Left lung (tissue), 10 donors: Measurements from ENCODE around the gene ASMT. TPM values are rescaled to one million over a fixed set of nuclear protein-coding genes. Genes with fewer than 3 reads are reported as not detected.
"Not testable (repeated sequence)": the region's sequence is repeated elsewhere in the genome, so short reads cannot be mapped to it uniquely, and the experiment has no call there.

Experiments
- ATAC-seq: fragments of 200-7000 bp; cut with Tn5 transposase; one replicate; pipeline ENCODE4 v1.9.1; 2020; ENCODE audit warnings: moderate library complexity
- DNase-seq, 4 donors: peaks; one replicate each; pipeline ENCODE4 v3.0.0-alpha.2; 2013 to 2020
- H3K27ac ChIP-seq, 2 donors: fragments of 200-600 bp; sonication (generic) in 1 of 2; one replicate each; pipeline versions ENCODE4 v1.5.0 to v1.8.0; 2020 to 2021
- H3K27me3 ChIP-seq, 2 donors: fragments of 200-600 bp; sonication (generic) in 1 of 2; one replicate each; pipeline versions ENCODE4 v1.5.0 to v1.8.0; 2020 to 2021
- H3K36me3 ChIP-seq, 2 donors: fragments of 200-600 bp; sonication (generic) in 1 of 2; one replicate each; pipeline versions ENCODE4 v1.5.0 to v1.8.0; 2020 to 2021
- H3K4me1 ChIP-seq, 2 donors: fragments of 200-600 bp; one replicate each; pipeline ENCODE4 v1.8.0; 2021
- H3K4me3 ChIP-seq, 2 donors: fragments of 200-600 bp; sonication (generic) in 1 of 2; one replicate each; pipeline versions ENCODE4 v1.5.0 to v1.8.0; 2020 to 2021; ENCODE audit warnings: mild to moderate bottlenecking in 1 of 2
- H3K9me3 ChIP-seq, 2 donors: fragments of 200-600 bp; sonication (generic) in 1 of 2; one replicate each; pipeline versions ENCODE4 v1.5.0 to v1.8.0; 2020 to 2021
- intact Hi-C, 2 donors: fragments of 100-400 bp; cut with DNase I; formaldehyde crosslinking; loops; one replicate each; pipeline versions ENCODE4 v1.11.2 to v1.14.2; 2022
- polyA plus RNA-seq, 6 donors: library from polyadenylated mRNA; unstranded; fragments of 120-200 nt; gene quantifications; one replicate each; pipeline ENCODE4 v1.2.1, GENCODE V29; 2013; ENCODE audit not compliant: insufficient read length in 6 of 6
- total RNA-seq, 2 donors: library from RNA; stranded (reverse); fragmentation: NEBNext Ultra II Directional; extraction: Animal tissue kit (Norgen Biotek cat#: 25700); gene quantifications; one replicate each; pipeline ENCODE4 v1.2.1, GENCODE V29; 2021
- TF ChIP-seq, protein P1 (sequence below), 2 donors: fragments of 200-600 bp; sonication (generic) in 1 of 2; IDR thresholded peaks; one replicate each; pipeline versions ENCODE4 v1.5.0 to v1.8.0; 2021; ENCODE audit warnings: antibody characterized with exemption in 2 of 2
- donor health status: DM: no; HTN: yes; CAD: no.
- donor health status: DM: no; HTN: no; CAD: no.

The ASMT gene
- total and polyA plus RNA-seq, 8 donors = 0.13 to 0.61 (median 0.38) TPM; not detected in 2

DNA sequence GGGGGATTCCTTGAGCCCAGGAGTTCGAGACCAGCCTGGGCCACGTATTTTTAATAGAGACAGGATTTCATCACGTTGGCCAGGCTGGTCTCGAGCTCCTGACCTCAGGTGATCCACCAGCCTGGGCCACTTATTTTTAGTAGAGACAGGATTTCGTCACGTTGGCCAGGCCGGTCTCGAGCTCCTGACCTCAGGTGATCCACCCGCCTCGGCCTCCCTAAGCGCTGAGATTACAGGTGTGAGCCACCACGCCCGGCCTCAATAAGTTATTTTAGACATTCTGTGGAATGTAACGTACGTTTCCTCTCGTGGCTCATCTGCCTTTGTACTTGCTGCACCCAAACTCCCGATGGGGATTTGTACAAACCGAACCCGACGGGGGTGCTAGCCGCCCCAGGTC lies 8.8 kb downstream of the ASMT start:
- TF ChIP-seq, protein P1, sequence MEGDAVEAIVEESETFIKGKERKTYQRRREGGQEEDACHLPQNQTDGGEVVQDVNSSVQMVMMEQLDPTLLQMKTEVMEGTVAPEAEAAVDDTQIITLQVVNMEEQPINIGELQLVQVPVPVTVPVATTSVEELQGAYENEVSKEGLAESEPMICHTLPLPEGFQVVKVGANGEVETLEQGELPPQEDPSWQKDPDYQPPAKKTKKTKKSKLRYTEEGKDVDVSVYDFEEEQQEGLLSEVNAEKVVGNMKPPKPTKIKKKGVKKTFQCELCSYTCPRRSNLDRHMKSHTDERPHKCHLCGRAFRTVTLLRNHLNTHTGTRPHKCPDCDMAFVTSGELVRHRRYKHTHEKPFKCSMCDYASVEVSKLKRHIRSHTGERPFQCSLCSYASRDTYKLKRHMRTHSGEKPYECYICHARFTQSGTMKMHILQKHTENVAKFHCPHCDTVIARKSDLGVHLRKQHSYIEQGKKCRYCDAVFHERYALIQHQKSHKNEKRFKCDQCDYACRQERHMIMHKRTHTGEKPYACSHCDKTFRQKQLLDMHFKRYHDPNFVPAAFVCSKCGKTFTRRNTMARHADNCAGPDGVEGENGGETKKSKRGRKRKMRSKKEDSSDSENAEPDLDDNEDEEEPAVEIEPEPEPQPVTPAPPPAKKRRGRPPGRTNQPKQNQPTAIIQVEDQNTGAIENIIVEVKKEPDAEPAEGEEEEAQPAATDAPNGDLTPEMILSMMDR (IDR thresholded peaks at IDR 0.05) = no peak
- DNase-seq = no peak

DNA sequence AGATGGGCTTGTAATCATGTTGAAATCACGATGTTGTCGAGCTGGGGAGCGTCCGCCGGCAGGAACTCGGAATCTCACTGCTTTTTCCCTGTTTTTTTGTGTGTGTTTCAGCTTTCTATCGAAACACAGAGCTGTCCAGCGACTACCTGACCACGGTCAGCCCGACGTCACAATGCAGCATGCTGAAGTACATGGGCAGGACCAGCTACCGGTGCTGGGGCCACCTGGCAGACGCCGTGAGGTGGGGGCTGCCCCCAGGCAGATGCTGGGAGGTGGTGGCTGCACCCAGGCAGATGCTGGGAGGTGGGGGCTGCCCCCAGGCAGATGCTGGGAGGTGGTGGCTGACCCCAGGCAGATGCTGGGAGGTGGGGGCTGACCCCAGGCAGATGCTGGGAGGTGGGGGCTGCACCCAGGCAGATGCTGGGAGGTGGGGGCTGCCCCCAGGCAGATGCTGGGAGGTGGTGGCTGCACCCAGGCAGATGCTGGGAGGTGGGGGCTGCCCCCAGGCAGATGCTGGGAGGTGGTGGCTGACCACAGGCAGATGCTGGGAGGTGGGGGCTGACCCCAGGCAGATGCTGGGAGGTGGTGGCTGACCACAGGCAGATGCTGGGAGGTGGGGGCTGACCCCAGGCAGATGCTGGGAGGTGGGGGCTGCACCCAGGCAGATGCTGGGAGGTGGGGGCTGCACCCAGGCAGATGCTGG lies 9.4 kb downstream of the ASMT start:
- intact Hi-C loops, H3K9me3 ChIP-seq, H3K36me3 ChIP-seq, H3K27me3 ChIP-seq, H3K27ac ChIP-seq, H3K4me3 ChIP-seq, DNase-seq, H3K4me1 ChIP-seq, ATAC-seq: not testable (repeated sequence)

More for the DNA sequence above, 8.8 kb downstream of the ASMT start:
- Histone ChIP-seq H3K9me3 (no peaks in the 10 kb centered on the region), H3K36me3 (no peaks in the 10 kb centered on the region), H3K27me3 (no peaks in the 10 kb centered on the region), H3K27ac (no peak overlapping the region), H3K4me1 (peaks cover 0 to 9% of the 10 kb centered on the region in 2 donors), H3K4me3 (no peak overlapping the region)
- intact Hi-C loops = no loop called here
- ATAC-seq = no peak

DNA sequence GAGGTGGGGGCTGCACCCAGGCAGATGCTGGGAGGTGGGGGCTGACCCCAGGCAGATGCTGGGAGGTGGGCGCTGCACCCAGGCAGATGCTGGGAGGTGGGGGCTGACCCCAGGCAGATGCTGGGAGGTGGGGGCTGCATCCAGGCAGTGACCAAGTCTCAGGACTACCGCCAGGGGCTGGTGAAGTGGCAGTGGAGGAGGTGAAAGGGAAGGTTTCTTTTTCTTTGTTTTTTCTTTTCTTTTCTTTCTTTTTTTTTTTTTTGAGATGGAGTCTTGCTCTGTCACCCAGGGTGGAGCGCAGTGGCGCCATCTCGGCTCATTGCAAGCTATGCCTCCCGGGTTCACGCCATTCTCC lies 10.0 kb downstream of the ASMT start:
- H3K9me3 ChIP-seq, ATAC-seq, H3K36me3 ChIP-seq, H3K4me1 ChIP-seq, intact Hi-C loops, DNase-seq, H3K4me3 ChIP-seq, H3K27me3 ChIP-seq, H3K27ac ChIP-seq: not testable (repeated sequence)

DNA sequence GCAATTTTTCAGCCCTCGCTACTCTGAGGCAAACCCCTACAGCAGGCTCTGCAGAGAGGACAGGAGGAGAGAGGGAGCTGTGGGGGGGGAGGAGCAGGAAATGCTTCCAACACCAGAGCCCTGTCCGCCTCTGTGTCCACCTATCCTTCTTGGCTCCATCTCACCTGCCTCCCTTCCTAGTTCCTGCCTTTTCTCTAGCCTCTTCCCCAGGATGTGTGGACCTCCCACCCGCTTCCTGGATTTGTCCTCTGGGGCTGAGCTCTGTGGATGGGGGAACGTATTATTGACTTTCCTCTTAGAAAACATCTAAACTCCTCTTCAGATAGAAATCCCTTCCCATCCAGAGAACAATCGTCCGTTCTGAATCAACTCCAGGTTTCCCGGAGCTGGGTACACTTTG lies 14.4 kb downstream of the ASMT start:
- DNase-seq = peak in 1 of 4 donors; percentile 10
- TF ChIP-seq, protein P1 (IDR thresholded peaks at IDR 0.05) = no peak
- intact Hi-C loops = no loop called here
- Histone ChIP-seq H3K27ac (no peak overlapping the region), H3K36me3 (no peaks in the 10 kb centered on the region), H3K9me3 (no peaks in the 10 kb centered on the region), H3K4me1 (no peaks in the 10 kb centered on the region), H3K27me3 (no peaks in the 10 kb centered on the region), H3K4me3 (no peak overlapping the region)
- no peak for ATAC-seq

DNA sequence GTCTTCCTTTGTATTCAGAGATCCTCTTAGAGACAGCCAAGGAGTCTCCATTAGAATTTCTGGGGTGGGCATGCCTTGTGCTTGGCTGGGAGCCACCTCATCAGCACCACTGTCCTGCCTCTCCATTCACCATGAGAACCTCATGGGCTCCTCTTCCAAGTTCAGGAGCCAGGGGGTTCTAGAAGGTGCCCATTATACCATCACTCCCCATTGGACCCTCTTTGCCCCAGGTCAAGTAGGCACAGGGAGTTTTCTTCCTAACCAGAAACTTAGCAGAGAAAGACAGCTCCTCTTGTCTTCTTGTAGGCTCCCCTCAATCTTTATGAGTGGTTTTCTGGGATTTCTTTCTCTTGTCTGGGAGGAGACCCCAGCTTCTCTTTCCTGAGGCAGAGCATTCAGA lies 31.1 kb downstream of the ASMT start:
- no peak for DNase-seq
- Histone ChIP-seq H3K9me3 (peaks cover 0 to 13% of the 10 kb centered on the region in 2 donors), H3K4me1 (no peaks in the 10 kb centered on the region), H3K36me3 (no peaks in the 10 kb centered on the region), H3K27me3 (peaks cover 0 to 20% of the 10 kb centered on the region in 2 donors), H3K27ac (no peak overlapping the region), H3K4me3 (no peak overlapping the region)
- intact Hi-C loops = loop anchor here in 1 of 2 donors (10.0 kb wide), 1 partner anchor 949 kb away; no protein-coding TSS in a partner anchor
- no peak for ATAC-seq
- TF ChIP-seq, protein P1 (IDR thresholded peaks at IDR 0.05) = no peak

DNA sequence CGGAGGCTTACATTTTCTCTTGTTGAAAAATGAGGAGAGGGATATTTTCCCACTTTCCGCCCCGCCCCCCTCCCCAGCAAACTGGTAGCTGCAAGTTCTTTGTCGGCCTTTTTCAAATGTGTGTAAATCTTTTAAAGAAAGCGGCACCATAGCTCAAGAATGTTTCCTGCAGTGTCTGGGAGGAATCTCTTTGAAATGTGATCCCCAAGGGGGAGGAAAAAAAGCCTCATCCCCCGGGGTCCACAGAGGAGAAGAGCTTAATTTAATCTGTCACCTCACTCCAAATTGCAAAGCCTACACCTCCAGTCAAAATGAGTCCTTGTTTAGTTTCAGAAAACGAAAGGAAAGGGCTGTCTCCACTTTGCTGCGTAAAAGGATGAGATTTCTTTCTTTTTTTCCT lies 34.8 kb downstream of the ASMT start:
- H3K36me3 ChIP-seq = no peaks in the 10 kb centered on the region
- ATAC-seq = no peak
- H3K9me3 ChIP-seq = peaks cover 0 to 13% of the 10 kb centered on the region in 2 donors
- TF ChIP-seq, protein P1 (IDR thresholded peaks at IDR 0.05) = no peak
- no peaks in the 10 kb centered on the region for H3K4me1 ChIP-seq
- no peak for DNase-seq
- no peak overlapping the region for H3K27ac ChIP-seq
- H3K27me3 ChIP-seq = peaks cover 0 to 20% of the 10 kb centered on the region in 2 donors
- intact Hi-C loops = loop anchor here in 1 of 2 donors (10.0 kb wide), 1 partner anchor 945 kb away; no protein-coding TSS in a partner anchor
- H3K4me3 ChIP-seq = no peak overlapping the region
